Fibroblast of villous mesenchyme (primary cell): ENCODE data around the gene INTS3. TPM values are rescaled to one million over a fixed set of nuclear protein-coding genes. Genes with fewer than 3 reads are reported as not detected.

Experiments
- DNase-seq: peaks from one replicate; pipeline ENCODE4 v3.0.0-alpha.2; 2010; ENCODE audit warnings: low read depth
- H3K4me3 ChIP-seq: 2 replicates; pipeline ENCODE4 v1.5.1; 2011; ENCODE audit warnings: low read depth, mild to moderate bottlenecking, low read length
- total RNA-seq: library from RNA; depleted of rRNA; stranded (reverse); fragments of >200 nt; gene quantifications from 2 replicates; pipeline ENCODE4 v1.2.3, GENCODE V29; 2012
- TF ChIP-seq, protein P1 (sequence below): IDR thresholded peaks from 2 replicates; pipeline ENCODE4 v1.5.1; 2012; ENCODE audit warnings: low read depth, mild to moderate bottlenecking, low read length; ENCODE audit not compliant: insufficient read depth

The INTS3 gene
- total RNA-seq, 1 donor: 51.4 TPM

- peak; percentile 91 for DNase-seq
- TF ChIP-seq, protein P1, sequence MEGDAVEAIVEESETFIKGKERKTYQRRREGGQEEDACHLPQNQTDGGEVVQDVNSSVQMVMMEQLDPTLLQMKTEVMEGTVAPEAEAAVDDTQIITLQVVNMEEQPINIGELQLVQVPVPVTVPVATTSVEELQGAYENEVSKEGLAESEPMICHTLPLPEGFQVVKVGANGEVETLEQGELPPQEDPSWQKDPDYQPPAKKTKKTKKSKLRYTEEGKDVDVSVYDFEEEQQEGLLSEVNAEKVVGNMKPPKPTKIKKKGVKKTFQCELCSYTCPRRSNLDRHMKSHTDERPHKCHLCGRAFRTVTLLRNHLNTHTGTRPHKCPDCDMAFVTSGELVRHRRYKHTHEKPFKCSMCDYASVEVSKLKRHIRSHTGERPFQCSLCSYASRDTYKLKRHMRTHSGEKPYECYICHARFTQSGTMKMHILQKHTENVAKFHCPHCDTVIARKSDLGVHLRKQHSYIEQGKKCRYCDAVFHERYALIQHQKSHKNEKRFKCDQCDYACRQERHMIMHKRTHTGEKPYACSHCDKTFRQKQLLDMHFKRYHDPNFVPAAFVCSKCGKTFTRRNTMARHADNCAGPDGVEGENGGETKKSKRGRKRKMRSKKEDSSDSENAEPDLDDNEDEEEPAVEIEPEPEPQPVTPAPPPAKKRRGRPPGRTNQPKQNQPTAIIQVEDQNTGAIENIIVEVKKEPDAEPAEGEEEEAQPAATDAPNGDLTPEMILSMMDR: no peak
- peak overlapping the region; percentile 40 for H3K4me3 ChIP-seq
Observed at GRCh38 chr1:153790313-153790965, 62.6 kb downstream of the INTS3 start.

DNA sequence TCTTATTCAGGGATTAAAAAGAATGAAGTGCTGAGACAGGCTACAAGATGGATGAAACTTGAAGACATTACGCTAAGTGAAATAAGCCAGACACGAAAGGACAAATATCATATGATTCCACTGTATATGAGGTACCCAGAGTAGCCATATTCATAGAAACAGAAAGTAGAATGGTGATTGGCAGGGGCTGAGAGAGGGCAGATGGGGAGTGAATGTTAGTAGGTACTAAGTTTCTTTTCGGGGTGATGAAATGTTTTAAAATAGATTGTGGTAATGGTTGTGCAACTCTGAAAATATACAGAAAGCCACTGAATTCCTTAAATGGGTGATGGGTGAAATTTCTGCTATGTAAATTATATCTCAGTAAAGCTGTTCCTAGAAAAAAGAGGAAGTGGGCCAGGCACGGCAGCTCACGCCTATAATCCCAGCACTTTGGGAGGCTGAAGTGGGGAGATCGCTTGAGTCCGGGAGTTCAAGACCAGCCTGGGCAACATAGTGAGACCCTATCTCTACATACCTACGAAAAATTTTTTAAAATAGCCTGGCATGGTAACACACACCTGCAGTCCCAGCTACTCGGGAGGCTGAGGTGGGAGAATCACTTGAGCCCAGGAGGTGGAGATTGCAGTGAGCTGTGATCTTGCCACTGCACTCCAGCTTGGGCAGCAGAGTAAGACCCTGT lies 63.3 kb downstream of the INTS3 start:
- peak; percentile 97 for DNase-seq
- TF ChIP-seq, protein P1: no peak
- H3K4me3 ChIP-seq: peak overlapping the region; percentile 40

GRCh38 chr1:153791648-153792253 lies 63.9 kb downstream of the INTS3 start:
- TF ChIP-seq, protein P1: no peak
- no peak overlapping the region for H3K4me3 ChIP-seq
- peak; percentile 49 for DNase-seq

- DNase-seq: no peak
- H3K4me3 ChIP-seq: no peak overlapping the region
- TF ChIP-seq, protein P1: no peak
Observed at GRCh38 chr1:153792631-153793041, 64.8 kb downstream of the INTS3 start.

GRCh38 chr1:153793261-153793972 lies 65.6 kb downstream of the INTS3 start:
- H3K4me3 ChIP-seq: no peak overlapping the region
- TF ChIP-seq, protein P1: no peak

DNA sequence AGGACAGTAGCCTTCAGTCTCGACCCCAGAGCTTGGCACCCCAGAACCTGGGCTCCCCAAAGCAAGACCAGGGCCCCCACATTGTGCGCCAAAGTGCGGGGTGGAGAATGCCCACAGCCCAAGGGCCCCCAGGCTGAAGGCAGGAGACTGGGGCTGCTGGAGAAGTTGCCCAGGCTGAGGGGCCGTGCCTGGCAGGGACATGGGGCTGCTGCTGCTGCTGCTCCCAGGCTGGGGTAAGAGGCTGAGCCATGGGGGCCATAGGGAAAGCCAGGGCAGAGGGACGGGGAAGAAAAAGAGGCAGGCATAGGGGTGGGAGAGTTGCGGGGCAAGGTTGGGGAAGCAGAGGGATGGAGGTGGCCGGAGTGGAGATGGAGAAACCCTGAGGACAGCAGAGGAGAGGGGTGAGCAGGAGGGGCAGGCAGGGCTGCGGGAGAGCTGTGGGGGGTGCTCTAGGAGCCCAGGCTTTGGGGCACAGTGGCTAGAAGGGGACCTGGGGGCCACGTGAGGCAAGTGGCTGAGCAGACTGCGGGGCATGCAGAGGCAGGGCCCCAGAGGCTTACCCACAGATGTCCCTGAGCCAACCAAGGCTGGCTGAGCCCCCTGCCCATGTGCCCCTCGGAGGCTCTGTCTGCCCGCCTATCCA lies 66.2 kb downstream of the INTS3 start:
- no peak for DNase-seq
- H3K4me3 ChIP-seq: no peak overlapping the region
- TF ChIP-seq, protein P1: no peak

More at GRCh38 chr1:153793261-153793972, 65.6 kb downstream of the INTS3 start:
- DNase-seq: no peak
